Hepatocyte (in vitro differentiated cells): ENCODE results near the gene PSMB2.

Source experiments
- EZH2 ChIP-seq: fragments of 200-600 bp; sonication (generic); IDR thresholded peaks from 2 replicates; pipeline ENCODE4 v1.6.1; 2016; ENCODE audit warnings: antibody characterized with exemption, mild to moderate bottlenecking, borderline replicate concordance
- EZH2phosphoT487 ChIP-seq: fragments of 200-600 bp; sonication (generic); IDR thresholded peaks from one replicate; pipeline ENCODE4 v1.6.1; 2018; ENCODE audit warnings: antibody characterized with exemption, mild to moderate bottlenecking, low read depth, moderate library complexity; ENCODE audit not compliant: unreplicated experiment, severe bottlenecking
- TF ChIP-seq, protein P1 (sequence below): fragments of 200-600 bp; sonication (generic); IDR thresholded peaks from 2 replicates; pipeline ENCODE4 v1.5.1; 2016; ENCODE audit warnings: antibody characterized with exemption, mild to moderate bottlenecking; ENCODE audit not compliant: poor library complexity

DNA sequence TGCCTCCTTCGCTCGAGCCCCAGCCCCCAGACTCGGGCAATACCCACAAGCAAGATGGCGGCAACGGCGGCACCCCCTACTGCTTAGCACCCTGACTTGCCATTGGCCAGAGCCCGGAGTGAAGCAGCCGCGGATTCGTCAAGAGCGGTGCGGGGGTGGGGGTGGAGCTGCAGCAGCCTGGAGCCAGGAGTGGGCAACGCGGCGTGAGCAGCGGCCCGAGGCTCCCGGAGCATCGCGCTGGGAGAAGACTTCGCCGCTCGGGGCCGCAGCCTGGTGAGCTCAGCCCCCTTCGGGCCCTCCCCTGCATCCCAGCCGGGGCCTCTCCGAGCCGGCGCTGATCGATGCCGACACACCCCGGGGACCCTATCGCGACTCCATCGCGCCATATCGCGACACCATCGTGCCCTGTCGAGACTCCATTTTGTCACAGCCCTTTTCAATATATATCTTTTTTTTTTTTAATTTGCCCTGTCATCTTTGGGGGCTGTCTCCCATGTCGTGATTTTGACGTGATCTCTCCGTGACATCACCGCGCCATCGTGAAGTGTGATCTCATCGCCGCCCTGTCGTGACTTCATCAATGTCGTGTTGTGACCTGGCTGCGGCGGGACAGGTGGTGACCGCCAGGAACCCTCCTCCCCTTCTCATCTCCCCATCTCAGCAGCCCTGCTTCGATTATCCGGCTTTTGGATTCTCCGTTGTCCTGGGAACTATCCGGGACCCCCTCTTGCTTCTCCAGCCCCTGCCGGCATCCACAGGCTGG, 83.5 kb downstream of the PSMB2 start, which contains the start of gene NCDN:
- TF ChIP-seq, protein P1, sequence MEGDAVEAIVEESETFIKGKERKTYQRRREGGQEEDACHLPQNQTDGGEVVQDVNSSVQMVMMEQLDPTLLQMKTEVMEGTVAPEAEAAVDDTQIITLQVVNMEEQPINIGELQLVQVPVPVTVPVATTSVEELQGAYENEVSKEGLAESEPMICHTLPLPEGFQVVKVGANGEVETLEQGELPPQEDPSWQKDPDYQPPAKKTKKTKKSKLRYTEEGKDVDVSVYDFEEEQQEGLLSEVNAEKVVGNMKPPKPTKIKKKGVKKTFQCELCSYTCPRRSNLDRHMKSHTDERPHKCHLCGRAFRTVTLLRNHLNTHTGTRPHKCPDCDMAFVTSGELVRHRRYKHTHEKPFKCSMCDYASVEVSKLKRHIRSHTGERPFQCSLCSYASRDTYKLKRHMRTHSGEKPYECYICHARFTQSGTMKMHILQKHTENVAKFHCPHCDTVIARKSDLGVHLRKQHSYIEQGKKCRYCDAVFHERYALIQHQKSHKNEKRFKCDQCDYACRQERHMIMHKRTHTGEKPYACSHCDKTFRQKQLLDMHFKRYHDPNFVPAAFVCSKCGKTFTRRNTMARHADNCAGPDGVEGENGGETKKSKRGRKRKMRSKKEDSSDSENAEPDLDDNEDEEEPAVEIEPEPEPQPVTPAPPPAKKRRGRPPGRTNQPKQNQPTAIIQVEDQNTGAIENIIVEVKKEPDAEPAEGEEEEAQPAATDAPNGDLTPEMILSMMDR, result no peak
- TF ChIP-seq EZH2 (no peak), EZH2phosphoT487 (no peak)
